NCI-H1417 treated with DMSO at 0.1 percent for 48 hours (cell line): ENCODE measurements around the gene CRB3.
A peak's percentile ranks its signal among the peaks of the same experiment; 100 is the strongest.

ENCODE experiments used
- DNase-seq: peaks from one replicate; lab custom pipeline; 2025; lab: John Stamatoyannopoulos, UW

Gene CRB3

DNA sequence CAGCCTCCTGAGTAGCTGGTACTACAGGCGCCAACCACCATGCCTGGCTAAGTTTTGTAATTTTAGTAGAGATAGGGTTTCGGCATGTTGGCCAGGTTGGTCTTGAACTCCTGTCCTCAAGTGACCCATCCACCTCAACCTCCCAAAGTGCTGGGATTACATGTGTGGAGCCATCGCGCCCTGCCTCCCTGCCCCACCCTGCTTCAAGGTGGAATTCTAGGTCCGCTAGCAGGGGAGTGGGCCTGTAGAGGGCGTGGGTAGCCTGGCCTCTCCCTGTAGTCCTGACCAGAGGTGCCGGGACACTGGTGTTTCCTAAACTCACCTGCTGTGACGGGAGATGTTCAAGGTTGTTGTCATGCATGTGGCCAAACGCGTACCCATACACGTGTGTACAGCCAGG lies 30.9 kb upstream of the CRB3 start:
- DNase-seq, result no peak

DNA sequence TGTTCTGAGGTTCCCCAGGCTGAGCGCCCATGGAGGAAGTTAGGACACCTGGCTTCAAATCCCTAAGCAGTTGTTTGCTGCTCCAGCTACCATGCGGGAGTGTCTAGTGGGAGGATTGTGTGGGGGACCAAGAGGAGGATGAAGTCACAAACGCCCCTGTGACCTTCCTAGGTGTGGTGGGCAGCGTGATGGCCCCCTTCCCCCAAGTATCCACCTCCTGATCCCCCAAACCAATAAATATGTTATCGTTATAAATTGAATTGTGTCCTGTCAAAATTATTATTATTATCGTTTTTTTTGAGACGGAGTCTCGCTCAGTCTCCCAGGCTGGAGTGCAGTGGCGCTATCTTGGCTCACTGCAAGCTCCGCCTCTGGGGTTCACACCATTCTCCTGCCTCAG lies 30.4 kb upstream of the CRB3 start, which contains the start of gene SLC25A41:
TSS of gene SLC25A41 (minus strand) at position 101 of the 400 bp plus-strand sequence. CDS start at position 31, 70 bp downstream.
- DNase-seq, result no peak

DNA sequence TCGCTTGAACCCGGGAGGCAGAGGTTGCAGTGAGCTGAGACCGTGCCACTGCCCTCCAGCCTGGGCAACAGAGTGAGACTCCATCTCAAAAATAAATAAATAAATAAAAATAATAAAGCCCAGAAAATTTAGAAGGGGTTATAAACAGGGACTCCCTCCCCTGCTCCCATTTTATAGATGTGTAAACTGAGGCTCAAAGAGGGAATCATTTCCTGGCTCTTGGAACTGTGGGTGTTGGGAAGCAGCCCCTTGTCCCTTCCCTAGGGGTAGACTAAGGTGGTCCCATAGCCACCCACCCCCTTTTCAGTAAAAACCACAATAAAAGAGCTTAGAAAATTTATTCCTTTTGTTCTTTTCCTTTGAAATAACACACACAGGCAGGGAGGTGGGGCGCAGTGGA lies 24.3 kb upstream of the CRB3 start:
- DNase-seq, result no peak

DNA sequence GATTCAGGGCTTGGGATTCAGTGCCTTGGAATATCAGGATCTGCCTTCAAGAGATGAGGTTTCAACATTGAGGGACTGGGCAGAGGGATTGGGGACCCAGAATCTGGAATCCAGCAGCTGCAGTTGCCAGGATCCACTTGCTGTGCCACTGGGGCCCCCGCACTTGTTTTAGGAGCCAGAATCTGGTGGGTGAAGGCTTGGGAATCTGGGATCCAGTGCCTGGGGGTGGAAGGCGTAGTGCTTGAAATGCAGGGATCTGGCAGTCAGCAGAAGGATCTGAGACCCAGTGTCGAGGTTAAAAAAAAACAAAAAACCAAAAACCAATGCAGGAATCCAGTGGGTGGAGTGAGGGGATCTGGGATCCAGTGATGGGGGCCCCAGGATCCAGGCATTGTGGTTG lies 23.2 kb upstream of the CRB3 start:
- no peak for DNase-seq

DNA sequence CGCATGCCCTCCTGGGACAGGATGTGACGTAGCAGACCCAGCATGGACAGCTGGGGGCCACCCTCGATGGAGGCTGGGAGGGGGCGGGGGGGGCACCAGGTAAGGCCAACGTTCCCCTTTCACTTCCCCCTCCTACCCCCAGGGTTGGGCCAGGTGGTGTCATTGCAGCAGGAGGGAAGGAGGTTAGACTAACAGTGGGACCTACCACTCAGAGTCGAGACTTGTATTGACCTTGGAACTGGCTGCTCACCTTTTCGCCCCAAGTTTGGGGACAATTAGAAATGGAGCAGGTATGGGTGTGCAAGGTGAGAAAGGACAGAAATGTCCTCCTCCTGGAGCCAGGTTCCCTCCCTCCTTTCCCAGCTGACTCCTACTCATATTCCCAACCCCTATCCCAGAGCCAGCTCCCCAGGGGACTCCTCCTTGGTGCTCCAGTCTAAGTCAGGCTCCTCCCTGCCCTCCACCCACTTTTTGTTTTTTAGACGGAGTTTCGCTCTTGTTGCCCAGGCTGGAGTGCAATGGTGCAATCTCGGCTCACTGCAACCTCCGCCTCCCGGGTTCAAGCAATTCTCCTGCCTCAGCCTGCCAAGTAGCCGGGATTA lies 21.9 kb upstream of the CRB3 start:
- no peak for DNase-seq

DNA sequence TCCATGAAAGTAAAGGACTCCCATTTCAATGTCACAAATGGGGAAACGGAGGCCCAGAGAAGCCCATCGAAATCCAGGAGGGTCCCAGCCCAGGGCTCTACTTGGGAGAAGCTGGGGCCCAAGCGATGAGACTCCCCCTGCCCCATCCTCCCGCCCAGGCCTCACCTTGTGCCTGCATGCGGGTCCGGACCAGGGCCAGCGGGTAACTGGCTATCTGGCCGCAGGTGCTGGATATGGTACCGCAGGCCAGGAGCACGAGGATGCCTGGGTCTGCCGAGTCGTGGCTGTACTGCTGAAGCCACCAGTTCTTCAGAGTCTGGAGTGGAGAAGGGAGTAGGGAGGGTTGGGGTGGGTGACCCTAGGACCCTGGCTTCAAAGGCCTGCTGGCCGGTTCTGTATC lies 20.1 kb upstream of the CRB3 start:
- no peak for DNase-seq

DNA sequence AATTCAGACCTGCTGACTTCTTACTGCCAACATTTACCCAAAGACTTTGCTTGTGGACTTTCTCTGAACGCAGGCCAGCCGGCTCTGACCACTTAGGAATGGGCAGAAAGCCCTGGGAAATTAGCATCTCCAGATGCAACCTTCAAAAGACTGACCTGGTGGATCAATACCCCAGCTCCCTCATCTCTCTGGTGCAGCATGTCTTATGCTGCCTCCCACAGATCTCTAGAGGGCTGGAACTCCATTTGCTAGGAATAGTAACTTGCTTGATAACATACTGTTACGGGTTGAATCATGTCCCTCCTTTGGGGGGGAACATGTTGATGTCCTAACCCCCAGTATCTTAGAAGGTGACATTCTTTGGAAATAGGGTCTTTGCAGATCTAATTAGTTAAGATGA lies 17.6 kb upstream of the CRB3 start:
- DNase-seq, result no peak

DNA sequence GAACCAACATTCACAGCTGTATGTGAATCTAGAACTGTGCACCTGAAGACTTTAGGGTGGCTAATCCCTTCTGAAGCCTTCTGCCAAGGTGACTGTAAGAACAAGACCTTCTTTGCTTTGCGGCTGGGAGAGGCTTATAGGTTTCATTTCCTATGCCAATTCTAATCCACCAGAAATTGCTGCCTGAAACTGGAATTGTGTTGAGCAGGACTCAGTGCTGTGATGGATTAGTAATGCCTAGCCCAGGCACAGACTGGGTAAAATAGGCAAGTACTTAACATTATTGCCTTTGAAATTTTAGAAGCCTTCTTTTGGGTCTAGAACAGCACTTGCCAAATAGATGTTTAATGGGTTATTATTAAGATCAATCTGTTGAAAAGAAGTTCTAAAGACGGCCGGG lies 16.0 kb upstream of the CRB3 start:
- DNase-seq, result no peak

DNA sequence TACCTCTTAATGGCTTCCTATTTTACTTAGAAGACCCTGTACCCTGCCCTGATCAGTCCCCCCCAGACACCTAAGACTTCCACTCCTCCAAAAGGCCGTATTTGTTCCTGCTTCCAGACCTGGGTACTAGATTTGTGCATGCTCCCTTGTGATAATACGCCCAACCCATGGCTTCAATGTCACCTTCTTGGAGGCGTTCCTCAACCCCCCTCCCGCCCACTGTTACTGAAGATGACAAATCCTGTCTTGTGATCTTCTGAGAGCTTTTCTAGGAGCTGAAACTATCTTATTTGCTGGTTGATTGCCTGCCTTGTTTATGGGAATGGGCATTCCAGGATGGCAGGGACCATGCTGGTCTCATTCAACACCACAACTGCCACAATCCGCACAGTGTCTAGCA lies 13.9 kb upstream of the CRB3 start:
- DNase-seq, result no peak

DNA sequence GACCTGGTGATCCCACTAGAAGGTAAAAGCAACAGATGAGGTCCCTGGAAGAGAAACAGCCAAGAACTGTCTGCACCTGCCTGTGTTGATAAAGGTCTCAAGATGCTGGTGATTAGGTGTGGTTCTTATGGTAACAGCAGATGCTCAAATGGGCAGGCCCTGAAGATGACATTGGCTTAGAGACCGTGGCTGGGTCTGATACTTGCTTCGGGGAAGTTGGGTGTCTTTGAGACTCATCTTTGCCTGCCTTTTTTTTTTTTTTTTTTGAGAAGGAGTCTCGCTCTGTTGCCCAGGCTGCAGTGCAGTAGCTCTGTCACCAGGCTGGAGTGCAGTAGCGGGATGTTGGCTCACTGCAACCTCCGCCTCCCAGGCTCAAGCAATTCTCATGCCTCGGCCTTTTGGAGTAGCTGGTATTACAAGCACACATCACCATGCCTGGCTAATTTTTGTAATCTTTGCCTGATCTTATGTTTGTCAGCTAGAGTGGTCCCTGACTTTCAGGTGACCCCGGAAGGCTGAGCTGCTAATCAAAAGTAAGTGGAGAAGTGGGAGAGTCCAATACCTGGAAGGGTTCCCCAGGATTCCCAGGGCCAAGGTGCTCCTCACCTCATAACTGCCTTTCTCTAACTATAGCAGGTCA lies 12.4 kb upstream of the CRB3 start:
- no peak for DNase-seq

DNA sequence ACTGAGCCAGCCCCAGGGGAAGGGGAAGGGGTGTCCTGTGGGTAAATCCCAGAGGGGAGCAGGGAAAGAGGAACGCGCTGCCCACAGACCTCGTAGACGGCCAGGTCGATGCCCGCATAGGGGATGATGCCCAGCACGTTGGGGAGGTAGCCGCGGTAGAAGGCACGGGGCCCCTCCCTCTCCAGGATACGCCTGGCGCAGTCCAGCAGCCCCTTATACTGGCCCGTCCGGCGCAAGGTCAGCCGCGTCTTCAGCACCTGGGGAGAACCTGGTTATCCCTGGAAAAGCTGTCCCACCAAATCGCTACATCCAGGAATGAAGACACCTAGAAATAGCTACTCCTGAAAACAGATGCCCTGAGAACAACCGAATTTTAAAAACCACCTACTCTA lies 11.9 kb upstream of the CRB3 start:
- DNase-seq, result no peak

DNA sequence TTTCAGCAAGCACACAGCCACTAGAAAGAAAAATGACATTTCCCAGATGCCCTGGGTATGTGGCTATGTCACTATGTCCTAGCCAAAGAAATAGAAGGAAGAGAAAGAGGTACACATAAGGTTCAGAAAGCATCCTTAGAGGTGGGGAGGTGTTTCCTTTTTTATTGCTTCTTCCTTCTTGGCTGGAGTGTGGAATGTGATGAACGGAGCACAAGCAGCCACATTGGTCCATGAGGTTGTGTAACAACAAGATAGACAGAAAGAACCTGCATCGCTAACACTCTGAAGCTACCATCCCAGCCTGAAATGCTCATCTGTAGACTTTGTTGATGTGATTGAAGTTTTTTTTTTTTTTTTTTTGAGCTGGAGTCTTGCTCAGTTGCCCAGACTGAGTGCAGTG lies 11.2 kb upstream of the CRB3 start:
- no peak for DNase-seq

DNA sequence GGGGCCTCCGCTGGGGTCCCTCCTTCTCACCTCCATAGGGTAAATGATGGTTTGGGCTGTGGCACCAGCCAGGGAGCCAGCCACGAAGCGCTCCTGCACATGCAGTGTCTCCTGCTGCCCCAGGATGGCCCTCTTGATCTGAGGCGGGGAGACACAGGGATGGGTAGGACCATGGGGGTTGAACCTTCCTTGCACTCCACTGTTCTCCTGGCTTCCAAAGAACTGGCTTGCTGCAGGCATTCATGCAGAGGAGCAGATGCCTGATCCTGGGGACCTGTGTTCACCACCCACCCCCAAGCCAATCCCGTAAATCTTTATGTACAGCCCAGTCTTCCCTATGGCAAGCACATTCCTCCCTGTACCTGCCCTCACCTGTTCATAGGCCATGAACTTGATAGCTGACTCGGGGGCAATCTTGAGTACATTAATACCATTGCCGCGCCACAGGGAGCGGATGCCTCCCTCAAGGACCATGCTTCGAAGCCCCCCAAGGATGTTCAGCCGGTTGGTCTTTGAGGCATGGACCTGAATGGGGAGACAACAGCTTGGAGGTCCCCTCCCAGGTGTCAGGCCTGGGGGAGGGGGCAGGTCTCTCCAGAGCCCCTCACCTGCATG lies 10.0 kb upstream of the CRB3 start:
- no peak for DNase-seq

DNA sequence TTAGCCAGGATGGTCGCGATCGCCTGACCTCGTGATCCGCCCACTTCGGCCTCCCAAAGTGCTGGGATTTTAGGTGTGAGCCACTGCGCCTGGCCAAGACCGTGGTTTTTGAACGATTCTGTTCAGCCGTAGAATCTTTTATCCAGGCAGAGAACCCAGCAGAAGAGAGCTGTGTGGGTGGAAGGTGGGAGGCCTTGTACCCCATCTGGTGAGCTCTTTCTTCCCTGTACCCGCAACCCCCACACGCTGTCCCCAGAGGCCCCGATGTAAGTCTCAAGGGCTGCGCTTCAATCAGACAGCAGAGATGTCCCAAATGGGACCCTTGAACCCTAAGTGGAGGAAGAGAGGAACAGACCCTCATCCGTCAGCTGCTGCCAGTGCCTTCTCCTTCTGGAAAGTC lies 8.1 kb upstream of the CRB3 start:
- DNase-seq, result no peak

DNA sequence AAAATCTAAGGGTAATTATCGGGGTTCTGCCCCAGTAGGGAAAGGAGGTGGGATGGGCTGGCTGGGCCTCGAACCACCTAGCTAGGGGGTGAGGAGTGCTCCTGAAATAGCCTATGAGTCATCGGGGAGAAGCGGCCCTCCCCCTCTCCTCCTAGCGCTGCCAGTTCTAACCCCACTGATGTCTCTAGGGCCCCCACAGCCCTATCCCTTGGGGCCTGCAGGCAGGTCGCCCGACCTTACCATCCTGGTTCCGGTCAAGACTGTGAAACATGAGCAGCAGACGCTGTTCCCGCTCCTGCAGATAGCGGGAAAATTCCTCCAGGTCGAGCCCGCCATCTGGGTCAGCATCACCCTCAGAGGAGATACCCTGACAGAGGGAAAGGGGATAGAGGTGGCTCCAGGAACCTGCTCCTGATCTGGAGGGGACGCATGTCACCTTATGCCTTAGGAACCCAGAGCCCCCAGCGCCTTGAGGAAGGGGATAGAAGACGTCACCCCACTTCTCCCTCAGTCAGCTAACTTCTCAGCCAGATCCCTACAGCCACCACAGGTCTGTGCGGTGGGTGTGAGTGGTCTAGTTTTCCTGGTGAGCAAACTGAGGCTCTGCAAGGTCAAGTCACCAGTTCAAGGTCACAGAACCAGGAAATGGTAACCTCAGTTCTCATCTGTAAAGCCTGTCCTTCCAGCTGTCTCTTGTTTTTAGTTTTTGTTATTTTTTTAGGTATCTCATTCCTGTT lies 5.9 kb upstream of the CRB3 start:
- no peak for DNase-seq

DNA sequence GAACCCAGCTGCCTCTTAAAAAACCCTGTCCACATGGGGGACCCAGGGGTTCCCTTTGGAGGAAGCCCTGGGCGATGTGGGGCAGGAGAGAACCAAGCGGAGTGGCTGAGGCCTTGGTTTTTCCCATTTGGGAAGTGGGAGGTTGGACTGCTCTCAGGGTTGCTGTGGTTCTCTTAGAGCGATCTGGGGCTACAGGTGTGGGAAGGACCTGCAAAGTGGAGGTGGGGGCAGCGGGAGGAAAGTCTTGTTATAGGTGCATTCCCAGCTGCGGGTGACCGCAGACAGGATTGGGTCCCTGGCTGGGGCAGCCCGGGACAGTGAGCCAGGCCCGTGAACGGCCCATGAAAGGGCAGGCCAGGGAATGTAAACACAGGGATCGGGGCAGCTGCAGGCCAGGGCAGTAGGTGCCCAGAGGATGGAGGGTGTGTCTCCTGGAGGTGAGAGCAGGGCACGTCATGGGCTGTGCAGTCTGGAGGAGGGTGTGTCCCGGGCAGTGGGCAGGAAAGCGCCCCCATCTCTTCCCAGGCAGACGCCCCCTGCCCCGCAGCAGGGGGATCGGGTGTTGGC lies 5.3 kb upstream of the CRB3 start:
- DNase-seq, result no peak

DNA sequence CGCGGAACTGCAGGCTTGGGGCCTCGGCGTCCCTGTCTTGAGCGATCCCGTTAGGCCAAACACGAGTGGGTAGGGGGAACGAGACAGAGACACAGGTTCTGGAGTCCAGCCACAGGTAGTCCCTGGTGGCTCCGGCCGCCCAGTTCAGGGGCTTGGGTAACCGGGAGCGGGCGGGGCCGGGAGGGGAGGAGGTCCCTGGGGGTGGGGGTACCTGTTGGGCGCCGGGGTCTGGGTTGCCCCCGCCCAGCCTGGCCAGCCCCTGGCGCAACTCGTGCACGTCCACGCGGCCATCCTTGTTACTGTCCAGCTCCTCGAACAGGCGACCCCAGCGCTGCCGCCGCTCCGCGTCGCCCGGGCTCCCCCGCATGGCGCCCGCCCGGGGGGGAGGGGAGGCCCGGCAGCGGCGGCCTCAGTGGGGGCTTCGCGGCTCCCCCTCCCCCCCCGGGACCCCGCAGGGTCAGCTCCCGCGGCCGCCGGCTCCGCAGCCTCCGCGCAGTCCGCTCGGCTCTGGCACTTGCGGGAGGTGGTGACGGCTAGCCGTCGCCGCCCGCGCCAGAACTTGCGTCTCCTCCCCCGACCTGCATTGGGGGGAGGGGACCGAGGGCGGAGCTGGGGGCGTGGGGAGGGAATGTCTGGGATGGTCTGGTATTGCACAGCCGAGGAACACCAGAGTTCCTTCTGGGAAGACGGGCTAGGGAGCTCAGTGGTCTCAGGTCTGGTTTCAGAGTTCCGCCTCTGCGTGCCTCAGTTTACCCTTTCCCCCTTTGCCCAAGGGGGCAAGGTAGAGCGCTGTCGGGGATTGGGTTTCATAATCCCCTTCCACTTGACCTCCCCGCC lies 4.6 kb upstream of the CRB3 start, which contains the start of gene SLC25A23:
TSS of gene SLC25A23 (minus strand) at position 531 of the 837 bp plus-strand sequence. CDS start at position 367, 164 bp downstream.
- no peak for DNase-seq

DNA sequence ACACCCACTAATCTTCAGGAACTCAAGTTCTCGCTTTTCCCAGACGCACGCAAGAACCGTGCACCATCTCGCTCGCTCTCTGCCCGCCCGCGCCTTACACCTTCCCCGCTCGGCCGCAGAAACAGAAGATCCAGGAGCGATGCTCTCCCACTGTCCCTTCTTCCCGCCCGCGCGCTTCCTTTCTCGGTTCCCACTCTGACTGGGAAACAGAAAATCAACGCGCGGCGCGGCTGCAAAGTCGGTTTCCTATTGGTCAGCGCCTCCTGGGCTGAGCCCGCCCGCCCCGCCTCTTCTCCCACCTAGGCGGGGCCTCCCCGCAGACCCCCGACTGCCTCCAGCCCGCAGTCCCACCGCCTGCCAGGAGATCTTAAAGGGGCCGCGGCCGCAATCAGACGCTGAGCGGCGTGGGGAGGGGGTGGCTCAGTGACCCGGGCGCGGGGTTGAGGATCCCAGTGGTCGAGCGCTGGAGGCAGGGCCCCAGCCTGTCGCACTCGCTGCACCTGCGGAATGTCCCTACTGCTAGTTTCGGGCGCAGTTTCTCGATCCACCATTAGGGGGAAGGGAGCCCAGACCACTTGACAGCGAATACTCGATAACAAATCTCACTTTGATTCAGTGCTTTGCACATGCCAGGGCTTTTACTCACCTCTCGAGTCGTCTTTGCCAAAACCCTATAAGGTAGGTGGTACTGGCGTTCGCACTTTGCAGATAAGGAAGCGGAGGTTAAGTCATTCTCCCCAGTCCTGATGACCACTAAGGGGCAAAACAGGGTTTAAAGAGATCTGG lies 3.8 kb upstream of the CRB3 start:
- peak; percentile 96 for DNase-seq

DNA sequence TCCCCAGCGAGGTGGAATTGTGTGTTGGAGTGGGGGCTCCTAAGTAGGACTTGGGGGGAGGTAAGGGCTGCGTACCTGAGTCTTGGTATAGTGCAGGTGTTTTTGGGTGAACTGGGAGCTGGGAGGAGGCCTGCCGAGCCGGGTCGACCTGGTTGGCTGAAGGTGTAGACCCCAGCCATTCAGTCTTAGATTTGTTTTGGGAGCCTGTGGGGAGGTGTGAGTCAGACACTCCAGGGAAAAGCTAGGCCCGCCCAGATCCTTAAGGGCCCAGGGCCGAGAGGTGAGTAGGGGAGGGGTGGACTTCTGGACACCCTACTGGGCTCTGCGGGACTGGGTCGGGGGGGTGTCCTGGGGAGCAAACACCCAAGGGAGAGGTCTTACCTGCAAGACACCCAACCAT lies 935 bp downstream of the CRB3 start:
- DNase-seq, result no peak

DNA sequence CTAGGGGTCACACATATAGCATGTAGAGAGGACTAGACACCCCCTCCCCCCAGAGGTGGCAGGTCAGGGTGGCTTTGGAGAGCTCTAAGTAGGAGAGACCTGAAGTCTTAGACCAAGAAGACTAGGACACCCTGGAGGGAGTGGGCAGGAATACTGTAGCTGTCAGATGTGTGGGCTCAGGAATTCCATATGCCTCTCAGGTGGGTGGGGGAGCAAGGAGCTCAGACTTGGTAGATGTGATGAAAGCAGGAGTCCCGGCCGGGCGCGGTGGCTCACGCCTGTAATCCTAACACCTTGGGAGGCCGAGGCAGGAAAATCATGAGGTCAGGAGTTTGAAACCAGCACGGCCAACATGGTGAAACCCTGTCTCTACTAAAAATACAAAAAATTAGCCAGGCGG lies 1.6 kb downstream of the CRB3 start:
- no peak for DNase-seq
